NK-92 (cell line): ENCODE data around the gene CADPS2.

ENCODE experiments used
- DNase-seq: peaks from one replicate; lab custom pipeline; 2025; ENCODE audit not compliant: unreplicated experiment; lab: John Stamatoyannopoulos, UW

CADPS2 gene

GRCh38 chr7:122618585-122619189, 267.6 kb downstream of the CADPS2 start:
- DNase-seq: no peak

GRCh38 chr7:122616951-122617350, 269.3 kb downstream of the CADPS2 start:
- DNase-seq: no peak

GRCh38 chr7:122605929-122606328, 280.3 kb downstream of the CADPS2 start:
- no peak for DNase-seq

- no peak for DNase-seq
Measured at GRCh38 chr7:122604251-122604650, 282.0 kb downstream of the CADPS2 start.

GRCh38 chr7:122602800-122603199, 283.5 kb downstream of the CADPS2 start:
- DNase-seq: no peak

GRCh38 chr7:122600630-122601029, 285.6 kb downstream of the CADPS2 start:
- no peak for DNase-seq

- DNase-seq: no peak
Measured at GRCh38 chr7:122600042-122600441, 286.2 kb downstream of the CADPS2 start.

- DNase-seq: no peak
Measured at GRCh38 chr7:122597277-122597676, 289.0 kb downstream of the CADPS2 start.

GRCh38 chr7:122595885-122596284, 290.4 kb downstream of the CADPS2 start:
- DNase-seq: no peak

GRCh38 chr7:122588621-122589020, 297.6 kb downstream of the CADPS2 start:
- no peak for DNase-seq

- DNase-seq: no peak
Measured at GRCh38 chr7:122584676-122585251, 301.5 kb downstream of the CADPS2 start.

GRCh38 chr7:122578350-122578749, 307.9 kb downstream of the CADPS2 start:
- DNase-seq: no peak

- DNase-seq: no peak
Measured at GRCh38 chr7:122577449-122578003, 308.7 kb downstream of the CADPS2 start.

- DNase-seq: no peak
Measured at GRCh38 chr7:122572706-122573105, 313.6 kb downstream of the CADPS2 start.

- DNase-seq: no peak
Measured at GRCh38 chr7:122561326-122561725, 324.9 kb downstream of the CADPS2 start.

GRCh38 chr7:122556873-122557542, 329.3 kb downstream of the CADPS2 start:
- no peak for DNase-seq

GRCh38 chr7:122556219-122556618, 330.0 kb downstream of the CADPS2 start:
- DNase-seq: no peak

- no peak for DNase-seq
Measured at GRCh38 chr7:122553761-122554160, 332.5 kb downstream of the CADPS2 start.

GRCh38 chr7:122552769-122553168, 333.5 kb downstream of the CADPS2 start:
- DNase-seq: no peak

GRCh38 chr7:122550545-122550944, 335.7 kb downstream of the CADPS2 start:
- no peak for DNase-seq

GRCh38 chr7:122549578-122549977, 336.7 kb downstream of the CADPS2 start:
- no peak for DNase-seq

- DNase-seq: no peak
Measured at GRCh38 chr7:122546496-122546895, 339.8 kb downstream of the CADPS2 start.
